ENCODE results near the gene HECTD3.

- no peak for TF ChIP-seq CTCF (IDR thresholded peaks at IDR 0.05)
- TF ChIP-seq POLR2A (IDR thresholded peaks at IDR 0.05) = no peak
- TF ChIP-seq EP300 (IDR thresholded peaks at IDR 0.05) = no peak
These were observed 33.8 kb upstream of the HECTD3 start for GRCh38 chr1:45044916-45045315.

All from tibial nerve (tissue), 4 donors.